NCI-H226 (cell line): Measurements from ENCODE around the gene CADM4.
"Not testable (repeated sequence)": the region's sequence is repeated elsewhere in the genome, so short reads cannot be mapped to it uniquely, and the experiment has no call there.

ENCODE experiments used
- DNase-seq: peaks from one replicate; pipeline ENCODE4 v3.0.0-alpha.2; 2015

CADM4 gene, protein sequence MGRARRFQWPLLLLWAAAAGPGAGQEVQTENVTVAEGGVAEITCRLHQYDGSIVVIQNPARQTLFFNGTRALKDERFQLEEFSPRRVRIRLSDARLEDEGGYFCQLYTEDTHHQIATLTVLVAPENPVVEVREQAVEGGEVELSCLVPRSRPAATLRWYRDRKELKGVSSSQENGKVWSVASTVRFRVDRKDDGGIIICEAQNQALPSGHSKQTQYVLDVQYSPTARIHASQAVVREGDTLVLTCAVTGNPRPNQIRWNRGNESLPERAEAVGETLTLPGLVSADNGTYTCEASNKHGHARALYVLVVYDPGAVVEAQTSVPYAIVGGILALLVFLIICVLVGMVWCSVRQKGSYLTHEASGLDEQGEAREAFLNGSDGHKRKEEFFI

DNA sequence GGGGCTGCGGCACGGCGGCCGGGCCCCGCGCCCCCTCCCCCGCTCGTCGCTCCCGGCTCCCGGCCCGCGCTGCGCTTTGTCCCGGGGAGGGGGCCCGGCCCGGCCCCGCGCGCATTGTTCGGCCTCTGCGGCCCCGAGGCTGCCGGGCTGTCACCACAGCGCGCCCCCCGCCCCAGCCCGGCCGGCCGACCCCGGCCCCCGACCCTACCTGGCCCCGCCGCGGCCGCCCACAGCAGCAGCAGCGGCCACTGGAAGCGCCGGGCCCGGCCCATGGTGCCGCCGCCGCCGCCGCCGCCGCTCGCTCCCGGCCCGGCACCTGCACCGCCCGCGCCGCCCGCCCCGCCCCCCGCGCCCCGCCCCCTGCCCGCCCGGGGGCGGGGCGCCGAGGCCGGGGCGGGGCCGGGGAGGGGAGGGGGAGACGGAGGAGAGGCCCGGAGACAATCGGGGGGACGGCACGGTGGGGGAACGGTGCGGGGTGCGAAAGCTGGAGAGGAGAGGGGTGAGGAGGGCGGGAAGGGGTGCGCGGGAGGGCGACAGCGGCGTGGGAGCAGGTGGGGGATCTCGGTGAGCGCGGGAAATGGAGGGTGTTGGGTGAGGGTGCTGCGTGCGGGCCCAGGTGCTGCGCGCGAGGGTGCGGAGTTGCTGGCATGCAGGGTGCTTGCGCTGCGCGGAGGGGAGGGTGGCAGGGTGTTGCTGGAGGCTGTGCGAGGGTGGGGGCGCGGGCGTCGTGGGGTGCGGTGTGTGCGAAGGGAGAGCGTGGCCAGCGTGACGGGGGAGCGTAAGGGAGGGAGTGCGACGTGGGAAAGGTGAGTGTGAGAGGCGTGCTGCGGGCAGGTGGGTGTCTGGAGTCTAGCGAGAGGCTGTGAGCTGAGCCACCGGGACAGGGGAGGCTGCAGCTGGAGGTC is at the start of gene CADM4:
CADM4 (minus strand) TSS at position 332 of the 905 bp plus-strand sequence; CDS start at position 272, 60 bp downstream.
- DNase-seq: no peak

DNA sequence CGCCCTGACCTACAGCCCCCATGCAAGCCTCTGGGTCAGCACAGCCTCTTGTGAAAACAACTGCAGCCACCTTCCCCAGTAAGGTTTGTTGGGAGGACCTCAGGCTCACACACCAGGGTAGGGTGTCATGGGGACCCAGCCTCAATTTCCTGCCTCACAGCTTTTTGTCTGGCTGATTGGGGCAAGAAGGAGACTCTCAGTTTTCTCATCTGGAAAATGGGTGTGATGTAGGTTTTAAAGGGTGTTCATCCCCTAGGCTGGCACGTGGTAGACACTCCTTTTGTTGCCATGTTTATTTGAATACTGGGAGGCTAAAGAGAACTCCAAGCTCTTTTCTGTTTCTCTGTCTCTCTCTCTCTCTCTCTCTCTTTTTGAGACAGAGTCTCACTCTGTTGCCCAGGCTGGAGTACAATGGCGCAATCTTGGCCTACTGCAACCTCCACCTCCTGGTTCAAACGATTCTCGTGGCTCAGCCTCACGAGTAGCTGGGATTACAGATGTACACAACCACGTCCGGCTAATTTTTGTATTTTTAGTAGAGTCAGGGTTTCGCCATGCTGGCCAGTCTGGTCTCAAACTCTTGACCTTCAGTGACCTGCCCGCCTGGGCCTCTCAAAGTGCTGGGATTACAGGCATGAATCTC is 48.5 kb upstream of the CADM4 start:
- no peak for DNase-seq

DNA sequence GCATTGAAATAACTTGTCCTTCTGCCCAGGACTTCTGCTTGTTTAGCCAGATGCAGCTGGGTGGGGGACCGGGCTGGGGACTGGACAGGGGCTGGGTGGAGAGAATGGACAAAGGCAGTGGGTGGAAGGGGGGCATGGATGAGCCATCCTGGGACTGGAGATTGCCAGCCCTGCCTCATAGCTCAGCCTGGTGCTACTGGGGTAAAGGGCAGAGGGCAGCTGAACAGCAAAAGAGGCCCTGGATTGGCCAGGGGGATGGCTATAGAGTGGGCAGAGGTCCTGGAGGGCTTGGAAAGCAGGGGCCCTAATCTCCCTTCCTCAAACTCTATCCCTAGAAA is 48.0 kb upstream of the CADM4 start:
- no peak for DNase-seq

DNA sequence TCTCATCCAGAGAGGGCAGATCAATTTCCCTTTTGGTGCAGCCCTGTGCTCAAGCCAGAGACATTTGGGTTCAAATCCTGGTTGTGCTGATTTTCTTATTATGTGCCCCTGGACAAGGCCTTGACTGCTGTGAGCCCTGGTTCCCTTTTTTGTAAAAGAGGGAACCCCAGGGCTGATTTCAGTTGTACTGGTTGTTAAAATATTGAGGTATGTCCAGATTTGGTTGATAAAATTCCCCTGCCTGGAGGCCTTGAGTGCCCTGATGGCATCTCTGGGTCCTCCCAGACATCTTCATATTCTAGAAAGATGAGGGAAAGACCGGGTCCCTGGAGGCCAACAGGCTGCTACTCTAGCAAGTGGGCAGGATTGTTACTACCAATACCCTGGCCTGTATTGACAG is 44.7 kb upstream of the CADM4 start:
- DNase-seq: no peak

DNA sequence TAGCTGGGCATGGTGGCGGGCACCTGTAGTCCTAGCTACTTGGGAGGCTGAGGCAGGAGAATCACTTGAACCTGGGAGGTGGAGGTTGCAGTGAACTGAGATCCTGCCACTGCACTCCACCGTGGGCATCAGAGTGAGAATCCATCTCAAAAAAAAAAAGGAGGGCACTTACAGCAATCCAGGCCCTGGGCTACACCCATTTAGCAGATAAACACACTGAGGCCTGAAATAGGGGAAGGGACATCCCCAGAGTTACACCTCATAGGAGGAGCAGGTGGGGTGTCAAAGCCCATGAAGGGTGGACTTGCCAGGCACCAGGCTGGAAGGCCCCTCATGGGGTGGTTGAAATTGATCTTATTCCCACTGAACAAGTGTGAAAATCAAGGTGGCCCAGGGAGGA is 44.3 kb upstream of the CADM4 start:
- no peak for DNase-seq

DNA sequence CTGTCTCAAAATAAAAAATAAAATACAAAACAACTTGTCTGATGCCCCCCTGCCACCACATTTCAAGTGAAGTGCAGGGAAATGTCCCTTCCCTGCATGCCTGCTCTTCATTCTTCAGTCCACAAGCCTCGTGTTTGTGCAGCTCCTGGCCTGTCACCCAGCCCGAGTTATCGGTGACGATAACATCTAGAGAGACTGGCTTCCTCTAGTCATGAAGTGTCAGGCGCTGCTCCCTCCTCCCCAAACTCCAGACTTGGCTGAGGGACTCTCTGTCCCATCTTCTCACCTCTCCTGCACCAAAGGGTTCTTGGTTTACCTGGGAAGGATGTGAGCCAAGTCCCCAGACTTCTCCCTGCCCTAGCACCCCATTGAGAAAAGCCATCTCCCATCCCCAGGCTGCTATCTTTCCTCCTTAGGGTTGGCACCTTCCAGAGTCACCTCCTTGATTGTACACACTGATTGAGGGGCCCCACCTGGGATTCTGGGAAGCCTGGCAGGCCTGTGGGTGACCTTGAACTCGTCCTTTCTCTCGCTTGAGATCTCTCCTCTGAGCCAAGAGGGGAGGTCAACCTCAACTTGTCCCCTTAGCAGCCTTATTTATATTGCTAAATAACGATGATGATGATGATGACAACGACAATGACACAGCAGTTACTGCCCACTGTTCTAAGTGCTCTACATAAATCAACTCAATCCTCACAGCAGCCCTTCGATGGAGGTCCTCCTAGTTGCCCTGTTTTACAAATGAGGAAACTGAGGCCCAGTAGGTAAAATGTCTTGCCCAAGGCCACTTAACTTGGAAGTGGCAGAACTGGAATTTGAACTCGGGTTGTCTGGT is 43.4 kb upstream of the CADM4 start:
- DNase-seq: no peak

DNA sequence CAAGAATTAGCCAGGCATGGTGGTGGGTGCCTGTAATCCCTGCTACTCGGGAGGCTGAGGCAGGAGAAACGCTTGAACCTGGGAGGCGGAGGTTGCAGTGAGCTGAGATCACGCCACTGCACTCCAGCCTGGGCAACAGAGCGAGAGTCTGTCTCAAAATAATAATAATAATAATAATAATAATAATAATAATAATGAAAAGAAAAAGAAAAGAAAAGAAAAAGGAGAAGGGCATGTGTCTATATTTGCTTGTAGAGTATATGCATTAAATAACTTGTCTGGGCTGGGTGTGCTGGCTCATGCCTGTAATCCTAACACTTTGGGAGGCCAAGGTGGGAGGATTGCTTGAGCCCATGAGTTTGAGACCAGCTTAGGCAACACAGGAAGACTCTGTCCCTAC is 42.6 kb upstream of the CADM4 start:
- DNase-seq: not testable (repeated sequence)

DNA sequence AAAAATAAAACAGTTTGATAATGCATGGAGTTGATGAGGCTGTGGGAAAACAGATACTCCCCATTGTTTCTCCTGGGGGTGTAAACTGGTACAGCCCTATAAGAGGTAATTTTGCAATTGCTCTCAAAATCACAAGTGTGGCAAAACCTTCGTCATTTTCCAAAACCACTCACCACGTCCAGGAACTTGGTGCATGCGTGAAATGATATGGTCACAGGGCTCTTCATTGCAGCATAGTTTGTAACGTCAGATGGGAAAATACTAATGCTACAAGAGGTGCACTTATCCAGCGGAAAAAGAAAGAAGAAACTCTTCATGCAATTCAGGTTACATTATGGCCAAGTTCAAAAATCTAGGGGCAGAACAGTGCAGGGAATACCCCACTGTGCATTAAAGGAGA is 42.2 kb upstream of the CADM4 start:
- no peak for DNase-seq

DNA sequence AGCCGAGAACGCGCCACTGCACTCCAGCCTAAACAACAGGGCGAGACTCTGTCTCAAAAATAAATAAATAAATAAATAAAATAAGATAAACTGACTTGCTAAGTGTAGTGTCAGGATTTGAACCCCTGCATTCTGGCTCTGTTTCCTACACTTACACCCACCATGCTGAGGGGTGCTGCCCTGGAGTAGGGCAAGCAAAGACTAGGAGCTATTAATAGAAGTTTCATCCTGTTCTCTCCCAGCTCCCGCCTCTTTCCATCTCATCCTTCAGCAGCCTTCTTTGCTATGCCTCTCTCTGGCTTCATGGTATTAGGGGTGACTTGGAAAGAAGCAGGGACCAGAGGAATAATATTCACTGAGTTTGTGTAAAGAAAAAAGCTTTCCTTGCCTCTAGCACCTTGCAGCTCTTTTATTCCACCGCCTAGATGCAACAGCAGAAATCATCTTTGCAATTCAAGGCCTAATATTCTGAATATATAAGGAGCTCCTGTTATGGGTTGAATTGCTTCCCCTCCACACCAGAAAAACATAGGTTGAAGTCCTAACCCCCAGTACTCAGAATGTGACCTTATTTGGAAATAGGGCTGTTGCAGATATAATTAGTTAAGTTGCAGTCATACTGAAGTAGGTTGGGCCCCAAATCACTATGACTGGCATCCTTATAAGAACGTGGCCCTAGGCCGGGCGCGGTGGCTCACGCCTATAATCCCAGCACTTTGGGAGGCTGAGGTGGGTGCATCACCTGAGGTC is 39.0 kb upstream of the CADM4 start:
- DNase-seq: no peak

DNA sequence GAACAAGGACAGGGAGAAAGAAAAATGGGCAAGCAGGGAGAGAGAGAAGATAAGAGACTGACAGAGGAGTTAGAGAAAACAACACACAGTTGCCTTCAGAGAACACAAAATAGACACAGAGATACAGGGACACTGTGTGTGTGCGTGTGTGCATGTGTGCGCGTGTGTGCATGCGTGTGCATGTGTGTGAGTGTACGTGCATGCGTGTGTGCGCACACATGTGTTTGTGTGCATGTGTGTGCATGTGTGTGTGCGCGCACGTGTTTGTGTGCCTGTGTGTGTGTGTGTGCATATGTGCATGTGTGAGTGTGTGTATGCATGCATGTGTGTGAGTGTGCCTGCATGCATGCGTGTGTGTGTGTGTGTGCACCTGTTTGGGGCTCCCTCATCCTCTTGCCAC is 36.3 kb upstream of the CADM4 start:
- DNase-seq: no peak

DNA sequence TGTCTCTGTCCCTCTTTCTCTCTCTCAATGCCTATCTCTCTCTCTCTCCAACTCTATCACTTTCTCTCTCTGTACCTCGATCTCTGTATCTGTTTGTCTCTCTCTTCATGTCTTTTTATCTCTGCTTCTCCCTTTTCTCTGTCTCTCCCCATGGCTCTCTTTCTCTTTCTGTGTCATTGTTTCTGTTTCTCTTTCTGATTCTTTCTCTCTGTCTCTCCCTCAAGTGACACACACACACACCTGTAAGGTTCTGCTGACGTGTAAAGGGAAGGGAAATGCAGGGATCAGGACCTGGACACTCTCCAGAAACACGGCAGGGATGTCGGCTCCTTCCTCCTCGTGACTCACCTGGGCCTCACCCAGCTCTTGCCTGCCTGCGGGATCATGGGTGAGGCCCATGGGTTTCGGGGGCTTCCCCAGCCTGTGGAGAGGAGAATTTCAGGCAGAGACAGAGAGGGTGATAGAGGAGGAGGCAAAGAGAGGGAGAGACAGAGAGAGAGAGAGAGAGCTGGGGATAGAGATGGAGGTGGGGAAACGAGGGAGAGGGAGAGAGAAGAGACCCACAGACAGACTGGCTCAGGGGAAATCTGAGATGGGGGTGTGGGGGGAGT is 35.7 kb upstream of the CADM4 start:
- DNase-seq: peak; percentile 95

DNA sequence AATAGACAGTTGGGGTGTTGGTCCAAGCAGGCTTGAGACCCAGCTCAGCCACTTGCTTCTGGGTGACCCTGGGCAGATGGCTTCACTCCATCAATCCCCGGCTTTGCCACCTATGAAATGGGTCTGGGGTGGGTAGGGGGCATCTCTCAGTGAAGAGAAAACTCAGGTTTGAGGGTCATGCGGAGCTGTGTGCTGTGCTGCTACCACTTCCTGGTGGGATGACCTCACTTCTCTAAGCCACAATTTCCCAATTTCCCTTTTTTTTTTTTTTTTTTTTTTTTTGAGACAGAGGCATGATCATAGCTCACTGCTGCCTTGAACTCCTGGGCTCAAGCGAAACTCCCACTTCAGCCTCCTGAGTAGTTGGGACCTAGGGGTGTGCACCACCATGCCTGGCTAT is 34.9 kb upstream of the CADM4 start:
- peak; percentile 24 for DNase-seq

DNA sequence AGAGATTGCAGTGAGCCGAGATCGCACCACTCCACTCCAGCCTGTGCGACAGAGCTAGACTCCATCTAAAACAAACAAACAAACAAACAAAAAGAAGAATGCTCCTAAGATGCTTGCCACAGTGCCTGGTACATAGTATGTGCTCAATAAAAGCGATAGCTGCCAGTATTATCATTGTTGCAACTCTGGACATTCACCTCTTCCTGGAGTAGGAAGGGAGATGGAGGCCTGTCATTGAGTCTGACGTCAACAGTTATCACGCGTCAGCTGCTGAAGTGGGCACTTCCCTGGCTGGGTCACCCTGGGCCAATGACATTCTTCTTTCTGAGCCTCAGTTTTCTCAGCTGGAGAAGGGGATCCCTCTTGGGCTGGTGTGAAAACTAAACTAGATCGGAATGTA is 34.5 kb upstream of the CADM4 start:
- DNase-seq: no peak

DNA sequence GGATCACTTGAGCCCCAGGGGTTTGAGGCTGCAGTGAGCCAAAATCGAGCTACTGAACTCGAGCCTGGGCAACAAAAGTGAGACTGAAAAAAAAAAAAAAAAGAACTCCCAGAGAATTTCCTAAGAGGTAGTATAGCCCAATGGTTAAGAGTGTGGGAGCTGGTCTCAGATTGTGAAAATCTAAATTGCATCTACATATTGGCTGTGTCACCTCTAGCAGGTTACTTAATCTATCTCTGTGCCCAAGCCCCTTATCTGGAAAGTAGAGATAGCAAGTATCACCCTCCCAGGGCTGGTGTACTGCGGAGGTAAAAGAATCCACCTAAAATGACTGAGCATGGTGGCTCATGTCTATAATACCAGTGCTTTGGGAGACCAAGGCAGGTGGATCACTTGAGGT is 34.0 kb upstream of the CADM4 start:
- DNase-seq: no peak

DNA sequence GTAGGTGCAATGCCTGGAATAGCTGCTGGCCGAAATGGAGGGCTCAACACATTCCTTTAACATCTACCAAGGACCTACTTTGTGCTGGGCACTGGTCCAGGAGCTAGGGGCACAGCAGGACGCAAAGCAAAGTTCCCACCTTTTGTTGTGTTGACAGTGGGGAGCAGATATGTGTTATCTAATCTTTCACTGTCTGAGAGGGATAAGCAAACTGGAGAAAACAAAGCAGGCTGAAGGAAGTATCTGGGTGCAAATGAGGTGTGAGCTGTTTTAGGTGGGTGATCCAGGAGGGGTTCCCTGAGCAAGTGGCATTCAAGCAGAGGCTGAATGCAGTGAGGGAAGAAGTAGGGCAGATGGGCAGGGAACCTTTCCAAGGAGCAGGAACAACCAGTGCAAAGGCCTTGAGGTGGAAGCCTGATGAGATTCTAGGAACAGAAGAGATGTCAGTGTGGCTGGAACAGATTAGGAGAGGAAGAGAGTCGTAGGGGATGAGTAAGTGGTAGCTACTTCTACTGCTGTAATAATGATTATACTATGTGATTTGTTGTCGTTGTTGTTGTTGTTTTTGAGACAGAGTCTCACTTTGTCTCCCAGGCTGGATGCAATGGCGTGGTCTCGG is 32.5 kb upstream of the CADM4 start:
- no peak for DNase-seq

DNA sequence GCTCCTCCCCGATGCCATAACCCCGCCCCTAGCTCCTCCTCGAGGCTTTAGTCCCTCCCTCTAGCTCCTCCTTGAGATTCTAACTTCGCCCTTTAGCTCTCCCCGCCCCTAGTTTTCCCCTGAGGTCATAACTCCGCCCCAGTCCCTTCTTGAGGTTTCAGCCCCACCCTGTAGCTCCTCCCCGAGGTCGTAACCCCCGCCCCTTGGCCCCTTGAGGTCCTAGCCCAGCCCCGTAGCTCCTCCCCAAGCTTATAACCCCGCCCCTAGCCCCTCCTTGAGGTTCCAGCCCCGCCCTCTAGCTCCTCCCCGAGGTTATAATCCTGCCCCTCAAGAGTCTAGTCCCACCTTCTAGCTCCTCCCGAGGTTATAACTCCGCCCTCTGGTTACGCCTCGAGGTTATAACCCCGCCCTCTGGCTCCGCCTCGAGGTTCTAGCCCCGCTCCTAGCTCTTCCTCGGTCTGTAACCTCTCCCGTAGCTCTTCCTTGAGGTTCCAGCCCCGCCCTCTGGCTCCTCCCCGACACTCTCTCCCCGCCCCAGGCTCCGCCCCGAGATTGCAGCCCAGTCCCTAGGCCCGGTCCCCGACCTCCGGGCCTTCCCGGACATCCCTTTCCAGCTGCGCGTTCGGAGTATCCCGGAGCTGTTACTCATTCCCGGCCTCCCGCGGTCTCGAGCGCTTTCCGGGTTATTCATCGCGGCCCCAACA is 28.9 kb upstream of the CADM4 start:
- DNase-seq: peak; percentile 98

DNA sequence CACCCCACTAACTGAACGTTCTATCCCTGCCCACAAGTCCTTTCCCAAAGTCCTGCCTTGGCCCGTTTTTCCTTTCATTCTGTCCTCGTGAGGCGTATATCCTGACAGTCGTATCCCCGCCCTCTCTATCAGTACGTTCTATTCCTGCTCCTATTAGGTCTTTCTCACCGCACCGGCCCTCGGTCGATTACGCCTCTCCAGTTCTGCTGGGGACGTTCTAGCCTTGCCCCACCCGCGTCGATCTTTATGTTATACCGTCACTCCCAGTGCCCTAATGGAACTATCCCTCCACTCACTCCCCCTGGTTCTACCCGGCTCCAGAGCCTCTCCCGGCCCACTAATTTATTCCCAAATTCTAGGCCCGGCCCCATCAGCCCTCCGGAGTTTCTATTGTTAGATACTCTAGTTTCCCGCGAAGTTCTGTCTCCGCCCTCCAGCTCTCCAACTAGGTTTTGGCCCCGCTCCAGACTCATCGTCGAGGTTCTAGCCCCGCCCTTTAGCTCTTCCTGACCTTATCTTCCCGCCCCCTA is 28.3 kb upstream of the CADM4 start:
- no peak for DNase-seq

DNA sequence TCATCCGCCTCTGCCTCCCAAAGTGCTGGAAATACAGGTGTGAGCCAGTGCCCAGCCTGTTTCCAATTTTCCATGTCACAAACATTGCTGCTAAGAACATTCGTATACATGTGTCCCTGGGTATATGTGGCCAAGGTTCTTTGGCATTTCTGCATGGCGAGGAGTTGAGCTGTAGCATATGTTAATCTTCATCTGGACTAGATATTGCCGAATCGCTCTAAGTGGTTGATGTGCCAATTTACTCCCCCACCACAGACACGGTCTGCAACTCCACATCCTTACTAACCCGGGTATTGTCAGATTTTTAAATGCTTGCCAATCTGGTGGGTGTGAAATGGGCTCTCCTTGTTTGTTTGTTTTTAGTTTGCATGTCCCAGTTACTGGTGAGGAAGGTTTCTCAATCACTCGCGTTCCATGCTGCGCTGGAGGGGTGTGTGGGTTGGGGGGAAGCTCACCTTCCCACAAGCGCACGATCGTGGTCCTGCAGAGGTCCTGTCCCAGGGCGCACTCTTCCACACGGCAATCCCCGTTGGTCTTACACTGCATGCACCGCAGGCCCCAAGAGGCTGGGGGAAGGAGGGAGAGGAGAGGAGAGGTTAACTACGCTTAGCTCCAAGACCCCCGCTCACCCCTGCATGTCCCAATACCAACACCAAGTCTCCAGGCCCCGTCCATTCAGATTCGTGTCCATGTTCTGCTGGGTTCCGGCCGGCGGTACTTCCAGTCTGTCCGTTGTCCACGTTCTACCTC is 27.7 kb upstream of the CADM4 start:
- no peak for DNase-seq

DNA sequence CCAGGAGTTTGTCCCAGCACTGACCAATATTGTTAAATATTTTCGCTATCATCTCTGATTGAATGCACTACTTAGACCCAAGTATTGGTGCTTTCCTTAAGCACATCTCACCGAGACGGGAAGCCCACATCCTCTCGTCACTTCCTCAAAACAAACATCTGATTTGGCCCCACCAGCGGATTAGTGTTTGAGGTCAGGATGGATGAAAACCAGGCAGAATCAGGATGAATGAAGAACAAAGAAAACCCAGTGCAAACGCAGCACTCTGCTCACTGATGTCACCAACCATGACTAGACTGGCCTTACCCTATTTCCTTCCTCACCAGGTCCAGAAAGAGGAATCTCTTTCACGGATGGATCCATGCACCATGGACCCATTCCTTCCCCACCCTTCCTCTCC is 24.4 kb upstream of the CADM4 start:
- no peak for DNase-seq
